ENCODE data around the gene CST2.
"Not testable (repeated sequence)": the region's sequence is repeated elsewhere in the genome, so short reads cannot be mapped to it uniquely, and the experiment has no call there.

Gene CST2

GRCh38 chr20:23800865-23801264 lies 25.7 kb downstream of the CST2 start:
- no peak for TF ChIP-seq CTCF (conservative IDR thresholded peaks at IDR 0.05; ENCODE audit: low read length)
- H3K4me3 ChIP-seq (ENCODE audit: low read length), result no peak overlapping the region
- no peak for DNase-seq (ENCODE audit: low read depth)

- peak; percentile 16 for DNase-seq (ENCODE audit: low read depth)
- peak; percentile 58 for TF ChIP-seq CTCF (conservative IDR thresholded peaks at IDR 0.05; ENCODE audit: low read length)
- not testable (repeated sequence) for H3K4me3 ChIP-seq (ENCODE audit: low read length)
These were observed 27.2 kb downstream of the CST2 start for GRCh38 chr20:23799216-23799847.

- H3K4me3 ChIP-seq (ENCODE audit: low read length), result no peak overlapping the region
- no peak for TF ChIP-seq CTCF (conservative IDR thresholded peaks at IDR 0.05; ENCODE audit: low read length)
- no peak for DNase-seq (ENCODE audit: low read depth)
These were observed 31.0 kb downstream of the CST2 start for GRCh38 chr20:23795526-23795925.

GRCh38 chr20:23794841-23795240 lies 31.7 kb downstream of the CST2 start:
- no peak for TF ChIP-seq CTCF (conservative IDR thresholded peaks at IDR 0.05; ENCODE audit: low read length)
- H3K4me3 ChIP-seq (ENCODE audit: low read length), result no peak overlapping the region
- DNase-seq (ENCODE audit: low read depth), result no peak

GRCh38 chr20:23794065-23794464 lies 32.5 kb downstream of the CST2 start:
- H3K4me3 ChIP-seq (ENCODE audit: low read length), result no peak overlapping the region
- DNase-seq (ENCODE audit: low read depth), result no peak
- no peak for TF ChIP-seq CTCF (conservative IDR thresholded peaks at IDR 0.05; ENCODE audit: low read length)

GRCh38 chr20:23783447-23783846 lies 43.1 kb downstream of the CST2 start:
- no peak for TF ChIP-seq CTCF (conservative IDR thresholded peaks at IDR 0.05; ENCODE audit: low read length)
- no peak for DNase-seq (ENCODE audit: low read depth)

GRCh38 chr20:23782366-23782983 lies 44.1 kb downstream of the CST2 start:
- no peak overlapping the region for H3K4me3 ChIP-seq (ENCODE audit: low read length)
- DNase-seq (ENCODE audit: low read depth), result peak; percentile 15
- TF ChIP-seq CTCF (conservative IDR thresholded peaks at IDR 0.05; ENCODE audit: low read length), result peak; percentile 66

More at GRCh38 chr20:23783447-23783846, 43.1 kb downstream of the CST2 start:
- H3K4me3 ChIP-seq (ENCODE audit: low read length), result no peak overlapping the region

- H3K4me3 ChIP-seq (ENCODE audit: low read length), result not testable (repeated sequence)
- peak; percentile 29 for DNase-seq (ENCODE audit: low read depth)
These were observed 47.9 kb downstream of the CST2 start for GRCh38 chr20:23778676-23779075.

GRCh38 chr20:23777380-23777779 lies 49.1 kb downstream of the CST2 start:
- H3K4me3 ChIP-seq (ENCODE audit: low read length); DNase-seq (ENCODE audit: low read depth): not testable (repeated sequence)
